K562 treated with DMSO at 1 percent for 24 hours (cell line): Measurements from ENCODE around the gene GTSF1L. TPM values are rescaled to one million over a fixed set of nuclear protein-coding genes. Genes with fewer than 3 reads are reported as not detected.

Experiments
- total RNA-seq: library from RNA; unstranded; fragments of 300-600 nt; gene quantifications from 2 replicates; pipeline ENCODE4 v1.2.3, GENCODE V29; 2022; ENCODE audit warnings: low read depth; ENCODE audit not compliant: insufficient read depth

The GTSF1L gene
- not detected in 2 replicates for total RNA-seq

DNA sequence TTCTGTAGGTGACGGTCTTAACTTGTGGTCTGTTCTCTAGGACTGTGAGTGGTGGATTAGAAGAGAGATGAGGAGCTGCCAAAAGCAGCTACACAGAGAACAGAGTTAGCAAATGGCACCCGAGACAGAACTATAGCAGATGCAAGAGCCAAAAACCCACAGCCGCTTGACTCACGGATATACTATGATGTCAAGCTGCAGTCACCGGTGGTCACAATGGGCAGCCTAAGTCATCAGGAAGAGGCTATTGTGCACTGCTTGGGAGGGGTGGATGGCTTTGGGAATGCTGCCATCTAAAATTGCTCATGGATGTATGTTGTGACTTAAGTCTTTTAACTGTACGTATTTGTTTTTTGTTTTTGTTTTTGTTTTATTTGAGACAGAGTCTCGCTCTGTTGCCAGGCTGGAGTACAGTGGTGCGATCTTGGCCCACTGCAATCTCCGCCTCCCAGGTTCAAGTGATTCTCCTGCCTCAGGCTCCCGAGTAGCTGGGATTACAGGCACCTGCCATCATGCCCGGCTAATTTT lies at the start of gene GTSF1L:
GTSF1L (minus strand) TSS at position 192 of the 528 bp plus-strand sequence. CDS start 308 bp downstream, outside the sequence.

Other genes starting within 250 kb of the GTSF1L start
- gene L3MBTL1, start 219.3 kb downstream of the GTSF1L start, total RNA-seq = 2.1 and 5.1 TPM in 2 replicates
- gene SGK2, start 168.0 kb downstream of the GTSF1L start, total RNA-seq = 0.54 and 0.65 TPM in 2 replicates
- 15.7 and 18.9 TPM in 2 replicates for gene IFT52, start 136.1 kb downstream of the GTSF1L start, total RNA-seq
- gene MYBL2, start 59.9 kb downstream of the GTSF1L start, total RNA-seq = 131 and 149 TPM in 2 replicates
- 0.74 TPM in 1 of 2 replicates, not detected in the other for gene TOX2, start 187.8 kb upstream of the GTSF1L start, total RNA-seq